GM18873 (cell line): ENCODE measurements around the gene TNS3.

Experiments used
- ATAC-seq: cut with Tn5 transposase; IDR thresholded peaks from one replicate; pipeline ENCODE4 v1.9.1; 2021; ENCODE audit warnings: mild to moderate bottlenecking, moderate library complexity, moderate number of reproducible peaks; ENCODE audit not compliant: unreplicated experiment, low FRiP score

TNS3 gene

DNA sequence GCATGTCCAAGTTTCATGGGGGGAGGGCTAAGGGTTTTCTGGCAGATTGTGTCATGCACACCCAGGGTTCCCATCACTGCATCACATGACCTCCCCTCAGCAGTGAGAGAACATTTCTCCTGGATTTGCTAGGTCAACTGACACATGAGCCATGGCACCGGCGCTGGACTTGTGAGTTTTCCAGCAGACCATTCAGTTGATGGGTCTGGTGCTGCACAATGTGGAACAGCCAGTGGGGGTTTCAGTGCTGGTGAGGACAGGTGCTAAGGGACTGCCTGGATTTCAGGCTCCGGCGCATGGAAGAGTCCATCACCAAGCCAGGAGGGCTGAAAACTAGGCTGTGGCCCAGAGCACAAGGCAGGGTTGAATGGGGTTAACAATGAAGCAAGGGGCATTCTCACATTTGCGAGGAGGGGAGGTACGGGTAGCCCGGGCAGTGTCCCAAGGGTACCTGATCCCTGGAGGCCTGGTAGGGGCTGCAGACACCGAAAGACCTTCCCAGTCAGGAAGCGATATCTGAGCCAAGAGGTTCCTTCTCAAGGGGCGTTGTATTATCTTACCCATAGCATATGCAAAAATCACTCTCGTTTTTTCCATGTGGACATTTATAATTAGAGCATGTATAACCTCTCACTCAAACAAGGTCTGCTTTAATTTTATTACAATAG is 203.0 kb downstream of the TNS3 start:
- no peak for ATAC-seq

GRCh38 chr7:47377741-47378140 is 204.2 kb downstream of the TNS3 start:
- ATAC-seq, result no peak

GRCh38 chr7:47376991-47377616 is 204.8 kb downstream of the TNS3 start:
- no peak for ATAC-seq

DNA sequence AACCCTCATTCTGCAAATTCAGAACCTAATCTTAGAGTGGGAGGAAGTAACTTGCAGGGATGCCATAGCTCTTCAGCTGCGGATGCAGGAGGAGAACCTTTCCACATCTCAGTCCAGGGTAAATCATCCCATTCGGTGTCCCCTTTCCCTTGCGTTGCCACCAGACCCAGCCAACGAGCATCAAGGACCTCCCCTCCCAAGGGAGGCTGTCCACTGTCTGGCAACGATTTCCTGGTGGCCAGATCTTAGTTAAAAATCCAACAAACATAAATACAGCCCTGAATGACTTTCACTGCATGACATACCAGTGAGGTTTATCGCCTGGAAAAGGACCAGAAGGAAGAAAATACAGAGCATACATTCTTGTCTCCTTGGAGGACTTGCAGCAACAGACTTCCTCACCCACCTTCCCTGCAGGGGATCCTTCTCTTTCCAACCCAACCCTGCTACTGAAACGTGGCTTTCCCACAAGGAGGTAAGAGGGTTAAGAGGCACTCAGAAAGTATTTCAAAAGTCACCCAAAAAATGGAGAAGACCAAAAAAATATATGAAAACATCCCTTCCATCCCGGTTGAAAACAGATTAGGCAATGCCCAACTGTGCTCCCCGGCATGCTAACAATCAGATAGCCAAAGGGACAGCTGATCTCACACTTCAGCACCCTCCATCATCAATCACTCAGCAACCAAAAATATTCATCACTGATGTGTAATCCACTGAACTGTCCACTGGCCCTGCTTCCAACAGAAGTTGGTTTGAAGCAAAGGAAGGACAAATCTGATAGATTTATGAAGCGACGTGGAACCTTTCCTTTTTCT is 206.6 kb downstream of the TNS3 start:
- no peak for ATAC-seq

DNA sequence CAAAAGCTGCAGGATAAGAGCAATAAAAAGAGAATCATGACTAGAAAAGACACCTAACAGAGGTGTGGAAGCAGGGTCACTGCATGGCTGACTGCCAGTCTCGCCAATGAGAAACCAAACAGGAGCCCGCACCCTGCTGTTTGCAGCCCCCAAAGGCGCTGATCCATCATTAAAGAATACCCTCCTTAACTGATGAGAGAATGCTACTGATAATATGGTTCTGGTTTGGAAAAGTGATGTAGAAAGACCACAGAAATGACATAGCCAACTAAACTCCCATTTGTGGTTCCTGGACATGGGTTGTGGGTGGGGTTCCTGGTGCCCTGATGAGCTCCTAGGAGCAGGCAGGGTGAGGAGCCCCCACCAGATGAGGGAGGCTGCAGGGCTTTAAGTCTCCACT is 207.4 kb downstream of the TNS3 start:
- ATAC-seq, result no peak

DNA sequence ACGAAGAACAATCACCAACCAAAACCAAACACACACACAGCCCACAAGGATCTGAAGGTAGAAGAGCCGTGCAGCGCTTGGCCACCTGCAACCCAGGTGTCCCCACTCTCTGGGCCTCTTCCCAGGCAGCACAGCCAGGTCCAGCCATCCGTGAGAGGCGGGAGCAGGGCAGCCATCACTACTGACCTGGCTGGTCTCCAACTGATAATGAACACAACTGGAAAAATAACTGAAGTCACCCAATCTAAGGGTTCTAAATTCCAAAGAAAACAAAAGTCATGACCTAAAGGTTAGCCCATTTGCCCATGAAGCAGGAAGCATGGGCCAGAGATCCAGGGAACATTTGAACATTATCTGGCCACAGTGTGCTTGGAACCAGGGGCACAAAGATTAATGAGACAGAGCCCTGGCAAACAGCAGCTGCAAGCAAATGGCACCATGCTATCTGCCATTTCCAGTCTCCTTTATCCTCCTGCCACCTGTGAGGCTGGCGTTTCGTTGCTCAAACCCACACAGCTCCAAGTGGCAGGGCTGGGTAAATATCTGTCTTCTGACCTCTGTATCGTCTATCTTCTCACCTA is 207.9 kb downstream of the TNS3 start:
- ATAC-seq, result no peak

DNA sequence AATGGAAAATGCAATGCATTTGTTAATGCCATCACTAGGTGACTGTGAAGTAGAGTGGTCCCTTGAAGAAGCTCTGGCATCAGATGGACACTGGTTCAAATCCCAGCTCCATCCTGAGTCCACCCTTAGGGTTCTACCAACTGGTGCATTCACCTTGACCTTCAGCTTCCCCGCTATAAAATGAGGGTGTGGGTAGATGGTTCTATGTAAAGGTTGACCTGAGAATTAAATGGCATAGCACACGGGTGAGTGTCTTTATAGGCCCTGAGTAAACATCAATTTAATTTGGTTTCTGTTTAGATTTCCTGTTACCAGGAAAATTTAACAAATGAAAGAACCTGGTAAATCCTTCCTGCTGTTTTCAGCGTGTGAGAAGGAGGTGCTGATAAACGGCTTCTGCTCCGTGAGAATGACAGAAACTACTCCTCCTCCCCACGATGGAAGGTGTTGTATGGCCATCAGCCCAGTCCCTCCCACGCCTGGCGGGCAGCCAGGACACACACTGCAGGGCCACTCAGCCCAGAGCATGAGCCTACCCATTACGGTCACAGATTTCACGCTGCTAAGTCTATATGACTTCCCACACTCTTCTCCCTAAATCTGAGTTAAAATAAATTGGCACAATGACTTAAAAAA is 210.1 kb downstream of the TNS3 start:
- ATAC-seq, result no peak

- no peak for ATAC-seq
These were observed 210.6 kb downstream of the TNS3 start for GRCh38 chr7:47371317-47371716.

GRCh38 chr7:47370461-47371042 is 211.4 kb downstream of the TNS3 start:
- no peak for ATAC-seq

GRCh38 chr7:47369736-47370135 is 212.2 kb downstream of the TNS3 start:
- ATAC-seq, result no peak

- no peak for ATAC-seq
These were observed 213.6 kb downstream of the TNS3 start for GRCh38 chr7:47368190-47368812.

DNA sequence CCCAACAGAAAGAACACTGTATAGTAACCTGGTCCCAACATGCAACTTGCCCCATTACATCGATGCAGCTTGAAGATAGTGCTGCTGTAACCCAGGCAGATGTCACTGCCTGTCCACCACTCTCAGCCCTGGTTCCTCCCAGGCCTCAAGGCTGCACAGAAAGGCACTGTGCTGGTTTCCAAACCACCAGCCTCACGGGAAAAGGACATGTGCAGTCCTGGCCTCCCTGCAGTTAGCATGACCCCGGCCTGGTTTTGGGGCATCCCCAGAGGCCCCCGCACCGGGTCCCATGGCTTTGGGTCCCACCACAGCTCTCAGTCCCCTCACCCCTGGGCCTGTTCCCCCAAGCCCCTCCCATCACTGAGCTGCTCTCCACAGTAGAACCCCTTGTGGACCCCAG is 214.5 kb downstream of the TNS3 start:
- ATAC-seq, result no peak

DNA sequence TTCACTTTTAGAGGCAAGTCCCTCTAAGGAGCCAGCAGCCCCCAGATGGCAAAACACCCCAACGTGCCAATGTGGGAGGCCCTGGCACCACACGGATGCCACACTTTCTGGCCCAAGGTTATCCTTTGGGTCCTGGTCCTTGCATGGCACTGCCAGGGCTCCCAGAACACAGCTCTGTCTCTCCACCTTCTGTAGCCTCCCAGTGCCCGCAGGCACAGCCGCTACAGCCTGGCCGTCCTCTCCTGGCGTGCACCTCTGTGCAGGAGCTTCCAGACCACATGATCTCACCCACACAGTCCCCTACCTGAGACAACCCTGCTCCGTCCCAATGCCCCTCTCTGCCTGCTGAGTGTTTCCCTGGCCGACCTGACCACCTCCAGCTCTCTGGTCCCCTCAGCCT is 215.0 kb downstream of the TNS3 start:
- no peak for ATAC-seq

GRCh38 chr7:47366211-47366610 is 215.7 kb downstream of the TNS3 start:
- ATAC-seq, result no peak

GRCh38 chr7:47362984-47363383 is 218.9 kb downstream of the TNS3 start:
- no peak for ATAC-seq

DNA sequence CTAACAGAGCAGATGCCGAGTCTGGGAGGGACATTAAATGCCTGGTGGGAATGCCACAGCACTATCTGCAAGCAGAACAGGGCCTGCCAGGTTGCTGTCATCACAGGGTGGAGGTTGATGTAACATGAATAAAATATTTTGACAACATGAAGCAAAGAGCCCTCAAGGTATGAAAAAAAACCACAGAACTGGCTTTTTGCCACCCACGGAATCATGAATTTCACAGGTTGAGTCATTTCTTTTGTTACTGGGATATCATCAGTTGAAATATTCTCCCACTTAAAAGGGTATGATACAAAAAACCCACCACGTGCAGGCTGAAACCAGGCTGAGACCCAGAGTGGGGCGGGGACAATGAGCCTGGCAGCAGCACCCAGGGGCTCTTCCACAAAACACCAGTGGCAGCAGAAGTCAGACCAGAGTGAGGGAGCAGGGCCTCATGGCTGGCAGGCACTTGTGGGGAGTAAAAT is 220.1 kb downstream of the TNS3 start:
- no peak for ATAC-seq

GRCh38 chr7:47361236-47361635 is 220.7 kb downstream of the TNS3 start:
- ATAC-seq, result no peak

GRCh38 chr7:47360301-47360900 is 221.5 kb downstream of the TNS3 start:
- ATAC-seq, result no peak

DNA sequence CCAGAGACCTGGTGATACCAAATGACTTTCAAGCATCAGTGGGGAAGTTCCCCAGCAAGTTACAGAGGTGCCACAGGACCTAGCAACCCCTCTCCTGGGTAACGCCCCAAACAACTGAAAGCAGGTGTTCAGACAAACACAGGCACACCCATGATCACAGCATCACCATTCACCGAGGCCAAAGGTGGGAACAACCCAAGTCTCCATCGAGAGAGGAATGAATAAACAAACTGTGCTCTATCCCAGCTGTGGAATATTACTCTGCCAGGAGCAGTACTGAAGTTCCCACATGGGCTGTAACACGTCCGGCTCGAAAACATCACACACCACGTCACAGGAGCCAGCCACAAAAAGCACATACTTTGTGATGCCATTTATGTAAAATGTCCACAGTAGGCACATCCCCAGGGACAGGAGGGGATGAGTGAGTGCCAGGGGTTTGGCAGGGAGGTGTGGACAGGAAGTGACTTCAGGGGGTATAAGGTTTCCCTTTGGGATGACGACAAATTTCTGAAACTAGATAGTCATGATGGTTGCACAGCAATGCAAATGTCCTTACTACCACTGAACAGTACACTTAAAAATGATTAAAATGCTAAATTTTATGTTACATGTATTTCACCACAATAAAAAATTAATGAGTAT is 222.8 kb downstream of the TNS3 start:
- no peak for ATAC-seq
